SK-N-SH treated with all-trans-retinoic acid at 6 μM for 48 hours (cell line): ENCODE data around the gene C1QTNF12.

Experiments used
- ATAC-seq: fragments of 200-7000 bp; cut with Tn5 transposase; 3 replicates; pipeline ENCODE4 v1.9.1; 2020; ENCODE audit warnings: mild to moderate bottlenecking, moderate library complexity
- ARNTL ChIP-seq: fragments of 450-650 bp; formaldehyde crosslinking; IDR thresholded peaks from 2 replicates; pipeline ENCODE4 v1.5.0; 2020; ENCODE audit warnings: low read depth, mild to moderate bottlenecking, moderate library complexity, borderline replicate concordance
- BACH2 ChIP-seq: fragments of 250-450 bp; sonication (Bioruptor Pico); IDR thresholded peaks from 2 replicates; pipeline ENCODE4 v1.9.0; 2021; ENCODE audit warnings: mild to moderate bottlenecking, borderline replicate concordance
- CSDC2 ChIP-seq: fragments of 250-450 bp; sonication (Bioruptor Pico); IDR thresholded peaks from 2 replicates; pipeline ENCODE4 v1.5.0; 2020; ENCODE audit warnings: mild to moderate bottlenecking, moderate library complexity
- ESRRG ChIP-seq: fragments of 250-450 bp; sonication (Bioruptor Pico); IDR thresholded peaks from 2 replicates; pipeline ENCODE4 v1.6.1; 2021; ENCODE audit warnings: mild to moderate bottlenecking
- GLIS3 ChIP-seq: fragments of 250-450 bp; sonication (Bioruptor Pico); IDR thresholded peaks from 2 replicates; pipeline ENCODE4 v1.5.0; 2020; ENCODE audit warnings: mild to moderate bottlenecking, moderate library complexity
- ISL1 ChIP-seq: fragments of 250-450 bp; sonication (Bioruptor Pico); IDR thresholded peaks from 2 replicates; pipeline ENCODE4 v2.1.2; 2022; ENCODE audit warnings: mild to moderate bottlenecking, moderate library complexity
- OSR1 ChIP-seq: fragments of 250-450 bp; sonication (Bioruptor Pico); IDR thresholded peaks from 2 replicates; pipeline ENCODE4 v1.8.0; 2022; ENCODE audit warnings: moderate library complexity, mild to moderate bottlenecking, inconsistent platforms
- PPARA ChIP-seq: fragments of 250-450 bp; sonication (Bioruptor Pico); IDR thresholded peaks from 2 replicates; pipeline ENCODE4 v1.5.0; 2020; ENCODE audit warnings: mild to moderate bottlenecking, borderline replicate concordance
- SNAI2 ChIP-seq: fragments of 250-450 bp; sonication (Bioruptor Pico); IDR thresholded peaks from 2 replicates; pipeline ENCODE4 v1.5.0; 2020; ENCODE audit warnings: mild to moderate bottlenecking, moderate library complexity
- TCF4 ChIP-seq: fragments of 250-450 bp; sonication (Bioruptor Pico); IDR thresholded peaks from 2 replicates; pipeline ENCODE4 v1.8.0; 2021; ENCODE audit warnings: mild to moderate bottlenecking, moderate library complexity, borderline replicate concordance
- TOX ChIP-seq: fragments of 250-450 bp; sonication (Bioruptor Pico); IDR thresholded peaks from 2 replicates; pipeline ENCODE4 v1.8.0; 2021; ENCODE audit warnings: mild to moderate bottlenecking, moderate library complexity, borderline replicate concordance
- ZC3H10 ChIP-seq: fragments of 250-450 bp; sonication (Bioruptor Pico); IDR thresholded peaks from 2 replicates; pipeline ENCODE4 v1.5.1; 2021; ENCODE audit warnings: mild to moderate bottlenecking, moderate library complexity
- ZFP3 ChIP-seq: fragments of 250-450 bp; sonication (Bioruptor Pico); IDR thresholded peaks from 2 replicates; pipeline ENCODE4 v1.5.0; 2020; ENCODE audit warnings: mild to moderate bottlenecking, moderate library complexity
- ZFP30 ChIP-seq: fragments of 450-650 bp; formaldehyde crosslinking; IDR thresholded peaks from 2 replicates; pipeline ENCODE4 v1.5.0; 2022; ENCODE audit warnings: mild to moderate bottlenecking, moderate library complexity
- ZNF565 ChIP-seq: fragments of 450-650 bp; formaldehyde crosslinking; conservative IDR thresholded peaks from 2 replicates; pipeline ENCODE4 v1.5.0; 2020; ENCODE audit warnings: low read depth, mild to moderate bottlenecking, moderate library complexity
- ZNF70 ChIP-seq: fragments of 450-650 bp; formaldehyde crosslinking; IDR thresholded peaks from 2 replicates; pipeline ENCODE4 v1.5.0; 2020; ENCODE audit warnings: mild to moderate bottlenecking, moderate library complexity
- ZNF8 ChIP-seq: fragments of 450-650 bp; formaldehyde crosslinking; IDR thresholded peaks from 2 replicates; pipeline ENCODE4 v1.5.0; 2020; ENCODE audit warnings: mild to moderate bottlenecking, moderate library complexity
- TF ChIP-seq, protein P1 (sequence below): fragments of 250-450 bp; sonication (Bioruptor Pico); IDR thresholded peaks from 2 replicates; pipeline ENCODE4 v1.8.0; 2020; ENCODE audit warnings: mild to moderate bottlenecking, moderate library complexity, borderline replicate concordance
- TF ChIP-seq, protein P2 (sequence below): fragments of 250-450 bp; sonication (Bioruptor Pico); IDR thresholded peaks from 2 replicates; pipeline ENCODE4 v1.5.1; 2021; ENCODE audit warnings: mild to moderate bottlenecking, moderate library complexity
- TF ChIP-seq, protein P3 (sequence below): fragments of 250-450 bp; sonication (Bioruptor Pico); IDR thresholded peaks from 2 replicates; pipeline ENCODE4 v1.5.0; 2020; ENCODE audit warnings: mild to moderate bottlenecking, moderate library complexity
- TF ChIP-seq, protein P4 (sequence below): fragments of 250-450 bp; sonication (Bioruptor Pico); IDR thresholded peaks from 2 replicates; pipeline ENCODE4 v1.5.1; 2020; ENCODE audit warnings: low read depth, mild to moderate bottlenecking, moderate library complexity
- TF ChIP-seq, protein P5 (sequence below): fragments of 250-450 bp; sonication (Bioruptor Pico); IDR thresholded peaks from 2 replicates; pipeline ENCODE4 v1.8.0; 2021; ENCODE audit warnings: low read depth, mild to moderate bottlenecking, moderate library complexity, borderline replicate concordance

C1QTNF12 gene, protein sequence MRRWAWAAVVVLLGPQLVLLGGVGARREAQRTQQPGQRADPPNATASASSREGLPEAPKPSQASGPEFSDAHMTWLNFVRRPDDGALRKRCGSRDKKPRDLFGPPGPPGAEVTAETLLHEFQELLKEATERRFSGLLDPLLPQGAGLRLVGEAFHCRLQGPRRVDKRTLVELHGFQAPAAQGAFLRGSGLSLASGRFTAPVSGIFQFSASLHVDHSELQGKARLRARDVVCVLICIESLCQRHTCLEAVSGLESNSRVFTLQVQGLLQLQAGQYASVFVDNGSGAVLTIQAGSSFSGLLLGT

DNA sequence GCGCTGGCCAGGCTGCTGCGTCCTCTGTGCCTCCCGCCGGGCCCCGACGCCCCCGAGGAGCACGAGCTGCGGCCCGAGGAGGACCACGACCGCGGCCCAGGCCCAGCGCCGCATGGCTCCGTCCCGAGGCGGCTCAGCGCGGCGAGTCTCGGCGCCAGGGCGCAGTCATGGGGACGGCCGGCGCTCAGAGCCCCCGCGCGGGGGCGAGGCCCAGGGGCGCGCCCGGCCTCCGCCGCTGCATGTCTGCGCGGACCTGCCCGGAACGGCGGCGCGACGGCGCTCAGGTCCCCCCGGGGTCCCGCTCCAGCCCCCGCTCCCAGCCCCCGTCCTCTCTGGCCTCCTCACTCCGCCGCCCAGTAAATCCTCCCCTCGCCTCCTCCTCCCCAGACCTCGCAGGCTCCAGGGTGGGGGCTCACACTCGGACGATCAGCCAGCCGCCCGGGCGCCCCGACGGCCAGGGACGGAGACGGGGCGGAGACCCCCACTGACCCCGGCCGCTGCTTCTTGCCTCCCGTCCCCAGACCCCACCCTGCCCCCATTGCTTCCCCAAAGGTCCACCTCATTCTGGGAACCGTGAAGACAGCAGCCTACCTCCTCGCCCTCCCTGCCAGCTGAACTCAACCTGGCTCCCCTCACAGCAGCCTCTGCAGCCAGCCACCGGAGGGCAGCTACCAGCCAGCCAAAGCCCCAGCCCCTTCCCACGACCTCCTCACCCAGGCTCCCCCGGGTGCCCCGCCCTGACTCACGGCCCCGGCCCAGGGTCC is at the start of gene C1QTNF12:
Gene C1QTNF12, minus strand, starts transcription at position 146 of the 764 bp plus-strand sequence. Its CDS starts 32 bp downstream, at position 114.
- peak; percentile 34 for ATAC-seq
- TF ChIP-seq, protein P1, sequence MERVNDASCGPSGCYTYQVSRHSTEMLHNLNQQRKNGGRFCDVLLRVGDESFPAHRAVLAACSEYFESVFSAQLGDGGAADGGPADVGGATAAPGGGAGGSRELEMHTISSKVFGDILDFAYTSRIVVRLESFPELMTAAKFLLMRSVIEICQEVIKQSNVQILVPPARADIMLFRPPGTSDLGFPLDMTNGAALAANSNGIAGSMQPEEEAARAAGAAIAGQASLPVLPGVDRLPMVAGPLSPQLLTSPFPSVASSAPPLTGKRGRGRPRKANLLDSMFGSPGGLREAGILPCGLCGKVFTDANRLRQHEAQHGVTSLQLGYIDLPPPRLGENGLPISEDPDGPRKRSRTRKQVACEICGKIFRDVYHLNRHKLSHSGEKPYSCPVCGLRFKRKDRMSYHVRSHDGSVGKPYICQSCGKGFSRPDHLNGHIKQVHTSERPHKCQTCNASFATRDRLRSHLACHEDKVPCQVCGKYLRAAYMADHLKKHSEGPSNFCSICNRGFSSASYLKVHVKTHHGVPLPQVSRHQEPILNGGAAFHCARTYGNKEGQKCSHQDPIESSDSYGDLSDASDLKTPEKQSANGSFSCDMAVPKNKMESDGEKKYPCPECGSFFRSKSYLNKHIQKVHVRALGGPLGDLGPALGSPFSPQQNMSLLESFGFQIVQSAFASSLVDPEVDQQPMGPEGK (CRISPR knock-in tag): no peak
- TF ChIP-seq ZC3H10 (no peak), PPARA (CRISPR knock-in tag) (no peak), SNAI2 (CRISPR knock-in tag) (no peak), ZNF70 (CRISPR knock-in tag) (no peak), CSDC2 (CRISPR knock-in tag) (no peak), ISL1 (no peak), GLIS3 (CRISPR knock-in tag) (no peak), ZNF565 (no peak), ESRRG (no peak), TCF4 (CRISPR knock-in tag) (no peak), BACH2 (CRISPR knock-in tag) (no peak), ZFP3 (CRISPR knock-in tag) (no peak), TOX (CRISPR knock-in tag) (no peak), OSR1 (CRISPR knock-in tag) (no peak), ZNF8 (CRISPR knock-in tag) (no peak)
- TF ChIP-seq, protein P2, sequence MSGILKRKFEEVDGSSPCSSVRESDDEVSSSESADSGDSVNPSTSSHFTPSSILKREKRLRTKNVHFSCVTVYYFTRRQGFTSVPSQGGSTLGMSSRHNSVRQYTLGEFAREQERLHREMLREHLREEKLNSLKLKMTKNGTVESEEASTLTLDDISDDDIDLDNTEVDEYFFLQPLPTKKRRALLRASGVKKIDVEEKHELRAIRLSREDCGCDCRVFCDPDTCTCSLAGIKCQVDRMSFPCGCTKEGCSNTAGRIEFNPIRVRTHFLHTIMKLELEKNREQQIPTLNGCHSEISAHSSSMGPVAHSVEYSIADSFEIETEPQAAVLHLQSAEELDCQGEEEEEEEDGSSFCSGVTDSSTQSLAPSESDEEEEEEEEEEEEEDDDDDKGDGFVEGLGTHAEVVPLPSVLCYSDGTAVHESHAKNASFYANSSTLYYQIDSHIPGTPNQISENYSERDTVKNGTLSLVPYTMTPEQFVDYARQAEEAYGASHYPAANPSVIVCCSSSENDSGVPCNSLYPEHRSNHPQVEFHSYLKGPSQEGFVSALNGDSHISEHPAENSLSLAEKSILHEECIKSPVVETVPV (CRISPR knock-in tag): no peak
- TF ChIP-seq, protein P3, sequence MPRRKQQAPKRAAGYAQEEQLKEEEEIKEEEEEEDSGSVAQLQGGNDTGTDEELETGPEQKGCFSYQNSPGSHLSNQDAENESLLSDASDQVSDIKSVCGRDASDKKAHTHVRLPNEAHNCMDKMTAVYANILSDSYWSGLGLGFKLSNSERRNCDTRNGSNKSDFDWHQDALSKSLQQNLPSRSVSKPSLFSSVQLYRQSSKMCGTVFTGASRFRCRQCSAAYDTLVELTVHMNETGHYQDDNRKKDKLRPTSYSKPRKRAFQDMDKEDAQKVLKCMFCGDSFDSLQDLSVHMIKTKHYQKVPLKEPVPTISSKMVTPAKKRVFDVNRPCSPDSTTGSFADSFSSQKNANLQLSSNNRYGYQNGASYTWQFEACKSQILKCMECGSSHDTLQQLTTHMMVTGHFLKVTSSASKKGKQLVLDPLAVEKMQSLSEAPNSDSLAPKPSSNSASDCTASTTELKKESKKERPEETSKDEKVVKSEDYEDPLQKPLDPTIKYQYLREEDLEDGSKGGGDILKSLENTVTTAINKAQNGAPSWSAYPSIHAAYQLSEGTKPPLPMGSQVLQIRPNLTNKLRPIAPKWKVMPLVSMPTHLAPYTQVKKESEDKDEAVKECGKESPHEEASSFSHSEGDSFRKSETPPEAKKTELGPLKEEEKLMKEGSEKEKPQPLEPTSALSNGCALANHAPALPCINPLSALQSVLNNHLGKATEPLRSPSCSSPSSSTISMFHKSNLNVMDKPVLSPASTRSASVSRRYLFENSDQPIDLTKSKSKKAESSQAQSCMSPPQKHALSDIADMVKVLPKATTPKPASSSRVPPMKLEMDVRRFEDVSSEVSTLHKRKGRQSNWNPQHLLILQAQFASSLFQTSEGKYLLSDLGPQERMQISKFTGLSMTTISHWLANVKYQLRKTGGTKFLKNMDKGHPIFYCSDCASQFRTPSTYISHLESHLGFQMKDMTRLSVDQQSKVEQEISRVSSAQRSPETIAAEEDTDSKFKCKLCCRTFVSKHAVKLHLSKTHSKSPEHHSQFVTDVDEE (CRISPR knock-in tag): no peak
- TF ChIP-seq, protein P4, sequence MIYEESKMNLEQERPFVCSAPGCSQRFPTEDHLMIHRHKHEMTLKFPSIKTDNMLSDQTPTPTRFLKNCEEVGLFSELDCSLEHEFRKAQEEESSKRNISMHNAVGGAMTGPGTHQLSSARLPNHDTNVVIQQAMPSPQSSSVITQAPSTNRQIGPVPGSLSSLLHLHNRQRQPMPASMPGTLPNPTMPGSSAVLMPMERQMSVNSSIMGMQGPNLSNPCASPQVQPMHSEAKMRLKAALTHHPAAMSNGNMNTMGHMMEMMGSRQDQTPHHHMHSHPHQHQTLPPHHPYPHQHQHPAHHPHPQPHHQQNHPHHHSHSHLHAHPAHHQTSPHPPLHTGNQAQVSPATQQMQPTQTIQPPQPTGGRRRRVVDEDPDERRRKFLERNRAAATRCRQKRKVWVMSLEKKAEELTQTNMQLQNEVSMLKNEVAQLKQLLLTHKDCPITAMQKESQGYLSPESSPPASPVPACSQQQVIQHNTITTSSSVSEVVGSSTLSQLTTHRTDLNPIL (CRISPR knock-in tag): no peak

DNA sequence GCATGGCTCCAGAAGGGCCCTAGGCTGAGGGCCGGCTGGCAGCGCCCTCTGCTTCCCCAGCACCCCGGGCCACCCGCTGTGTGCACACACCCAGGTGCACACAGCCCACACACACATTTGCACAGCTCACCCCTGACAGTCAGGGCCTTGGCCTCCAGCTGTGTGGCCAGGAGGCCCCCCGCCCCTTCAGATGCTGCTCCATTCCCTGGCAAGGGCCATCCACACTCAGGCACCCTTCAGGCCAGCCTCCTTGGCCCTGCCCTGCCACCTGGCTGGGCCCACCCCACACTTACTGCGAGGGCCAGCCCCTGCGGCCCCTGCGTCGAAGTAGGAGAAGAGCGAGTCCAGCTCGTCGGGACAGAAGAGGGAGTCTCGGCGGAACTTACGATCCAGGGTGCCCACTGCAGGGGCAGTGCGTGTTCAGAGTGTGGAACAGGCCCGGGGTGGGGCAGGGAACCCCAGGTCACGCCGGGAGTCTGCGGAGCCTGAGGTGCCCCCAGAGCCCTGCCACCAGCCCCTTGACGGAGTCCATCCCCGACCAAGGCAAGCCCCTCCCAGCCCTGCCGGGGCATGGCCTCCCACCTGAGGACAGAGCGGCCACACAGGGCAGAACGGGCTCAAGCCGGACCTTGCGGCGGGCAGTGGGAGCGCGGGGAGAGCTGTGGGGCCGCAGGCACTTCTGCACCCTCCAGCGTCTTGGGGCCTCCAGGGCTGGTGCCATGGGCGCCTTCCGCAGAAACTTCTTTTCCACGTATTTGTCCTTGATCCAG is 48.8 kb upstream of the C1QTNF12 start:
- ATAC-seq: no peak
- TF ChIP-seq ZNF70 (CRISPR knock-in tag) (no peak), CSDC2 (CRISPR knock-in tag) (no peak), PPARA (CRISPR knock-in tag) (no peak), BACH2 (CRISPR knock-in tag) (no peak), GLIS3 (CRISPR knock-in tag) (no peak), ZFP30 (CRISPR knock-in tag) (no peak), ZC3H10 (no peak), ESRRG (no peak), ISL1 (no peak), ARNTL (CRISPR knock-in tag) (no peak), ZNF8 (CRISPR knock-in tag) (no peak)
- TF ChIP-seq, protein P5, sequence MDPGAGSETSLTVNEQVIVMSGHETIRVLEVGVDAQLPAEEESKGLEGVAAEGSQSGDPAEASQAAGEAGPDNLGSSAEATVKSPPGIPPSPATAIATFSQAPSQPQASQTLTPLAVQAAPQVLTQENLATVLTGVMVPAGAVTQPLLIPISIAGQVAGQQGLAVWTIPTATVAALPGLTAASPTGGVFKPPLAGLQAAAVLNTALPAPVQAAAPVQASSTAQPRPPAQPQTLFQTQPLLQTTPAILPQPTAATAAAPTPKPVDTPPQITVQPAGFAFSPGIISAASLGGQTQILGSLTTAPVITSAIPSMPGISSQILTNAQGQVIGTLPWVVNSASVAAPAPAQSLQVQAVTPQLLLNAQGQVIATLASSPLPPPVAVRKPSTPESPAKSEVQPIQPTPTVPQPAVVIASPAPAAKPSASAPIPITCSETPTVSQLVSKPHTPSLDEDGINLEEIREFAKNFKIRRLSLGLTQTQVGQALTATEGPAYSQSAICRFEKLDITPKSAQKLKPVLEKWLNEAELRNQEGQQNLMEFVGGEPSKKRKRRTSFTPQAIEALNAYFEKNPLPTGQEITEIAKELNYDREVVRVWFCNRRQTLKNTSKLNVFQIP: no peak
- TF ChIP-seq, protein P2 (CRISPR knock-in tag): no peak
- TF ChIP-seq, protein P4 (CRISPR knock-in tag): no peak
- TF ChIP-seq, all 23 proteins: peak for 0
